ENCODE measurements around the gene DDX54.

GRCh38 chr12:113134071-113134470 is 51.2 kb downstream of the DDX54 start:
- TF ChIP-seq CTCF (IDR thresholded peaks at IDR 0.05) (no peak), POLR2A (IDR thresholded peaks at IDR 0.05) (no peak), POLR2AphosphoS5 (IDR thresholded peaks at IDR 0.05) (no peak)

All from sigmoid colon (tissue), 4 donors.